Nephron progenitor cell (in vitro differentiated cells): ENCODE measurements around the gene ABCG5.
A peak's percentile ranks its signal among the peaks of the same experiment; 100 is the strongest.

Source experiments
- DNase-seq: peaks from one replicate; pipeline ENCODE4 v3.0.0; 2021
- H3K27ac Mint-ChIP-seq: 2 replicates; pipeline ENCODE4 v1.8.0; 2021; ENCODE audit warnings: mild to moderate bottlenecking, moderate library complexity, mixed read lengths
- H3K27me3 Mint-ChIP-seq: 2 replicates; pipeline ENCODE4 v1.8.0; 2021; ENCODE audit warnings: mild to moderate bottlenecking, low read depth, mixed read lengths; ENCODE audit not compliant: poor library complexity
- H3K36me3 Mint-ChIP-seq: 2 replicates; pipeline ENCODE4 v1.8.0; 2021; ENCODE audit warnings: low read depth, mixed read lengths
- H3K4me1 Mint-ChIP-seq: 2 replicates; pipeline ENCODE4 v1.8.0; 2021; ENCODE audit warnings: mixed read lengths
- H3K4me3 Mint-ChIP-seq: 2 replicates; pipeline ENCODE4 v1.8.0; 2021; ENCODE audit warnings: mild to moderate bottlenecking, moderate library complexity, mixed read lengths
- H3K9me3 Mint-ChIP-seq: 2 replicates; pipeline ENCODE4 v1.8.0; 2021; ENCODE audit warnings: mild to moderate bottlenecking, moderate library complexity, mixed read lengths
- TF ChIP-seq, protein P1 (sequence below): fragments of 200-600 bp; sonication (generic); IDR thresholded peaks from 2 replicates; pipeline ENCODE4 v1.5.0; 2021; ENCODE audit warnings: antibody characterized with exemption

Gene ABCG5

DNA sequence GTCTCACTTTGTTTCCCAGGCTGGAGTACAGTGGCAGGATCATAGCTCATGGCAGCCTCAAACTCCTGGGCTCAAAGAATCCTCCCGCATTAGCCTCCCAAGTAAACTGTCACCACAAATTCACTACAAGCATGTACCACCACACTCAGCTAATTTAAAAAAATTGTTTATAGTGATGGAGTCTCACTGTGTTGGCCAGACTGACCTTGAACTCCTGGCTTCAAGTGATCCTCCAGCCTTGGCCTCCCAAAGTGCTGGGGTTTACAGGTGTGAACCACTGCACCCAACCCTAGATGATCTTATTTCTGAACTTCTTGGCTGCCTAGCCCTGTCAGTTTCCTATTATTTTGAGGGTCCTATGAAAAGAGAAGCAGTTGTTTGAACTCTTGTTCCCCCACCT is 50.0 kb downstream of the ABCG5 start:
- H3K9me3 Mint-ChIP-seq = no peaks in the 10 kb centered on the region
- no peak overlapping the region for H3K4me3 Mint-ChIP-seq
- DNase-seq = no peak
- no peaks in the 10 kb centered on the region for H3K27me3 Mint-ChIP-seq
- TF ChIP-seq, protein P1, sequence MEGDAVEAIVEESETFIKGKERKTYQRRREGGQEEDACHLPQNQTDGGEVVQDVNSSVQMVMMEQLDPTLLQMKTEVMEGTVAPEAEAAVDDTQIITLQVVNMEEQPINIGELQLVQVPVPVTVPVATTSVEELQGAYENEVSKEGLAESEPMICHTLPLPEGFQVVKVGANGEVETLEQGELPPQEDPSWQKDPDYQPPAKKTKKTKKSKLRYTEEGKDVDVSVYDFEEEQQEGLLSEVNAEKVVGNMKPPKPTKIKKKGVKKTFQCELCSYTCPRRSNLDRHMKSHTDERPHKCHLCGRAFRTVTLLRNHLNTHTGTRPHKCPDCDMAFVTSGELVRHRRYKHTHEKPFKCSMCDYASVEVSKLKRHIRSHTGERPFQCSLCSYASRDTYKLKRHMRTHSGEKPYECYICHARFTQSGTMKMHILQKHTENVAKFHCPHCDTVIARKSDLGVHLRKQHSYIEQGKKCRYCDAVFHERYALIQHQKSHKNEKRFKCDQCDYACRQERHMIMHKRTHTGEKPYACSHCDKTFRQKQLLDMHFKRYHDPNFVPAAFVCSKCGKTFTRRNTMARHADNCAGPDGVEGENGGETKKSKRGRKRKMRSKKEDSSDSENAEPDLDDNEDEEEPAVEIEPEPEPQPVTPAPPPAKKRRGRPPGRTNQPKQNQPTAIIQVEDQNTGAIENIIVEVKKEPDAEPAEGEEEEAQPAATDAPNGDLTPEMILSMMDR = no peak
- H3K27ac Mint-ChIP-seq = no peak overlapping the region
- H3K4me1 Mint-ChIP-seq = no peaks in the 10 kb centered on the region
- H3K36me3 Mint-ChIP-seq = peaks cover 43% of the 10 kb centered on the region

DNA sequence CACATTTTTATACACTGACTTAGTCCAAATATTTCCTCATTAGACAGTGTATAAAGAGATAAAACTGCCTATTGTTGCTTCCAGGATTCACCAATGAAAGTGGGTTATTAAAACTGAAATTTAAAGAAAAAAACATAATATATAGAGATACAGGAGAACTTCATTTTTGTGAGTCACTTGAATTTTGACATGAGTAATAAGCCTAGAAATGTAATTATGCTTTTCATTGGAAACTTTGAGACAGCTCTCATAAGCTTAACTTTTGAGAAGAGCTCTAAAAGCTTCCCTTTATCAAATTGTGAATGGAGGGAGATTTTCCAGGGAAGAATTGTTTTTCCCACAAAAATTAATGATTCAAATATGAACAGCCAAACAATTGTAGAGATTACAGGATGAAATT is 50.7 kb downstream of the ABCG5 start:
- TF ChIP-seq, protein P1 = no peak
- H3K4me1 Mint-ChIP-seq = no peaks in the 10 kb centered on the region

DNA sequence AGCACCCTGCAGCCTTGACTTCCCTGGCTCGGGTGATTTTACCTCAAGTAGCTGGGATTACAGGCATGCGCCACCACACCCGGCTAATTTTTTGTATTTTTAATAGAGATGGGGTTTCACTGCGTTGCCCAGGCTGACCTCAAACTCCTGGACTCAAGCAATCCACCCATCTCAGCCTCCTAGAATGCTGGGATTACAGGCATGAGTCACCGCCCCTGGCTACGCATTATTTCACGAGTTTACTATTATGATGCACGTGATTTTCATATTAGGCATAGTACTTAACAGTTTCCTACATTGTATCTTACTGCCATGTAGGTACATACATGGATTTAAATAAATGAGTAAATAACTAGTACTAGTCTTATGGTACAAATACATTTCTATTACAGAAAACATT is 60.4 kb downstream of the ABCG5 start:
- no peaks in the 10 kb centered on the region for H3K9me3 Mint-ChIP-seq
- H3K27ac Mint-ChIP-seq = no peak overlapping the region
- H3K36me3 Mint-ChIP-seq = peaks cover 21% of the 10 kb centered on the region
- H3K27me3 Mint-ChIP-seq = no peaks in the 10 kb centered on the region
- TF ChIP-seq, protein P1 = no peak
- DNase-seq = no peak
- no peak overlapping the region for H3K4me3 Mint-ChIP-seq
- peaks cover 17% of the 10 kb centered on the region for H3K4me1 Mint-ChIP-seq

More for the DNA sequence above, 50.7 kb downstream of the ABCG5 start:
- Mint-ChIP-seq H3K27me3 (no peaks in the 10 kb centered on the region), H3K27ac (no peak overlapping the region), H3K9me3 (no peaks in the 10 kb centered on the region), H3K4me3 (no peak overlapping the region), H3K36me3 (peaks cover 40% of the 10 kb centered on the region)
- DNase-seq = no peak

DNA sequence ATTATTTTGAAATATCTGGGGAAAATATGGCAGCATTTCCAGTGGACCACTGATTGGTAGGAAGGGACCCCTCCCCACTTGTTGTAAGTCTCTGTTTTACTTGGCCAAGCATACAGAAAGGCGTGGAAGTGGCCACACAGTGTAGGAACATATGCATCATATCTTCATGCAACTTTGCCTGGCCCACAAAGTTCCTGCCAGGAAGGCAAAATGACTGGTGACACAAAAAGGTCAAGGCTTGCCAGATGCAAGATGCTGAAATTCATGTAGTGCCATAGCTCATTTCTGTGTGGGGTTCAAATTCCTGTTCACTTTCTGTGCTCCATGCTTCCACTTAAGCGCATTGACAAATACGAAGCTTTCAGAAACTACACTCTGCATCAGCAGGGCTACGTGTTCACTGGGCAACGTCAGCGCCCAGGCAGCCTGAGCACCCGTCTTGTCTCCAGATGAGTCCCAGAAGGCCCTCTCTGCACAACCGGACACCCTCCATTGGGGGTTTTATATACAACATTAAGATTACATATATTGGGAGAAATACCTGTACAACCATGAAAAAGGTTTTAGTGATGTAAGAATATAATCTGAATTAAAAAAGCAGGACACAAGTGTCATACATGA is 61.2 kb downstream of the ABCG5 start:
- TF ChIP-seq, protein P1 = no peak
- Mint-ChIP-seq H3K4me1 (peaks cover 17% of the 10 kb centered on the region), H3K4me3 (no peak overlapping the region), H3K27me3 (no peaks in the 10 kb centered on the region), H3K27ac (no peak overlapping the region), H3K36me3 (peaks cover 21% of the 10 kb centered on the region), H3K9me3 (no peaks in the 10 kb centered on the region)
- no peak for DNase-seq

DNA sequence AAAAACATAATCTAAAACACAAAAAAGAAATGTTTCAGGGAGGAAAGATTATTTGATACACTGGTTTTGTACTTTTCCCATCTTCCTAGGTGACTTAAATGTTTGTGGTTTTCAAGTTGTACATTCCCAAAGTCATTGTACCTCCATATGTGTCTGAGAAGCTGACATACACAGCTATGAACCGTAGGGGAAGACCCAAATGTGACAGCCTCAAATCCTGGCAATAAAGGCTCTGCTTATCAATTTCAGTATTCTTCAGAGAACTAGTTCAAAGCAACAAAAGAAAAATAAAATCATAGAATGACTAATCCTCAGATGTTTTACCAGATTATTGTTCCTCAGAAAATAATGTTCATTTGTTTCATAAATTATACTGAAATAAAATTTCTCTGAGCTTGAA is 62.3 kb downstream of the ABCG5 start:
- DNase-seq = no peak
- Mint-ChIP-seq H3K36me3 (peaks cover 16% of the 10 kb centered on the region), H3K27me3 (no peaks in the 10 kb centered on the region), H3K4me3 (no peak overlapping the region), H3K9me3 (no peaks in the 10 kb centered on the region), H3K4me1 (peaks cover 17% of the 10 kb centered on the region), H3K27ac (no peak overlapping the region)
- TF ChIP-seq, protein P1 = no peak

DNA sequence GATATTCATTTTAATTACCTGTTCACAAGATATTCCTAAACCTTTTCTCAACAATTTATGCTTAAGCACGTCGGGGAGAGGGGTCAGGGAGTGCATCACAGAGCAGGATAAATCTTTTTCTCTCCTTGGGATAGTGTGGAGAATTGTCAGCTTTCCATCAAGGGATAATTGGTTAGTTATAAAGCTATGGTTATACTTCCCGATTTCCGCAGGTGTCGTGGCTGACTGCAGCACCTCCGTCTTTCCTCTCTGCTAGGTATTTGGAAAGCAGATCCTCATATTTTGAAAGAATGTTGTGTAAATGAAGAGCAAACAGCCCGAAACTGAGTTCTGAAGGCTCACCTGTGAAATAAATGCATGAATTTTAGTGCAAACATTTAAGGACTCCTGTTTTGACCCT is 64.0 kb downstream of the ABCG5 start:
- Mint-ChIP-seq H3K4me3 (peak overlapping the region; percentile 95), H3K36me3 (peaks cover 4% of the 10 kb centered on the region), H3K9me3 (no peaks in the 10 kb centered on the region), H3K4me1 (peaks cover 11% of the 10 kb centered on the region), H3K27ac (peak overlapping the region; percentile 100), H3K27me3 (peaks cover 5% of the 10 kb centered on the region)
- TF ChIP-seq, protein P1 = no peak
- no peak for DNase-seq
